ENCODE data around the gene ITPR3. TPM values are rescaled to one million over a fixed set of nuclear protein-coding genes. Genes with fewer than 3 reads are reported as not detected.

The ITPR3 gene
- total RNA-seq, 1 donor from 2014 or later = 21.6 TPM

- no peak for DNase-seq (ENCODE audit: extremely low spot score, unreplicated experiment)
- no peak overlapping the region for H3K27ac Mint-ChIP-seq (ENCODE audit: unreplicated experiment)
- H3K4me3 Mint-ChIP-seq (ENCODE audit: unreplicated experiment) = no peak overlapping the region
- no peaks in the 10 kb centered on the region for H3K27me3 Mint-ChIP-seq (ENCODE audit: unreplicated experiment)
- H3K36me3 Mint-ChIP-seq (ENCODE audit: unreplicated experiment) = peaks cover 14% of the 10 kb centered on the region
- peaks cover 21% of the 10 kb centered on the region for H3K4me1 Mint-ChIP-seq (ENCODE audit: unreplicated experiment)
- H3K9me3 Mint-ChIP-seq (ENCODE audit: unreplicated experiment) = no peaks in the 10 kb centered on the region
- no peak for TF ChIP-seq CTCF (IDR thresholded peaks at IDR 0.05)
Measured at GRCh38 chr6:33705268-33705885, 84.3 kb downstream of the ITPR3 start.

- H3K27ac Mint-ChIP-seq (ENCODE audit: unreplicated experiment) = no peak overlapping the region
- H3K4me3 Mint-ChIP-seq (ENCODE audit: unreplicated experiment) = no peak overlapping the region
- no peaks in the 10 kb centered on the region for H3K9me3 Mint-ChIP-seq (ENCODE audit: unreplicated experiment)
- no peaks in the 10 kb centered on the region for H3K27me3 Mint-ChIP-seq (ENCODE audit: unreplicated experiment)
- peaks cover 14% of the 10 kb centered on the region for H3K36me3 Mint-ChIP-seq (ENCODE audit: unreplicated experiment)
- peaks cover 27% of the 10 kb centered on the region for H3K4me1 Mint-ChIP-seq (ENCODE audit: unreplicated experiment)
- no peak for TF ChIP-seq CTCF (IDR thresholded peaks at IDR 0.05)
- no peak for DNase-seq (ENCODE audit: extremely low spot score, unreplicated experiment)
Measured at GRCh38 chr6:33705955-33706725, 85.0 kb downstream of the ITPR3 start.

- no peaks in the 10 kb centered on the region for H3K9me3 Mint-ChIP-seq (ENCODE audit: unreplicated experiment)
Measured at GRCh38 chr6:33707771-33708170, 86.6 kb downstream of the ITPR3 start.

GRCh38 chr6:33708516-33709204, 87.5 kb downstream of the ITPR3 start:
- Mint-ChIP-seq H3K4me3 (ENCODE audit: unreplicated experiment) (no peak overlapping the region), H3K4me1 (ENCODE audit: unreplicated experiment) (peaks cover 22% of the 10 kb centered on the region), H3K27me3 (ENCODE audit: unreplicated experiment) (no peaks in the 10 kb centered on the region), H3K36me3 (ENCODE audit: unreplicated experiment) (peaks cover 14% of the 10 kb centered on the region), H3K27ac (ENCODE audit: unreplicated experiment) (no peak overlapping the region), H3K9me3 (ENCODE audit: unreplicated experiment) (no peaks in the 10 kb centered on the region)
- TF ChIP-seq CTCF (IDR thresholded peaks at IDR 0.05) = no peak
- no peak for DNase-seq (ENCODE audit: extremely low spot score, unreplicated experiment)

More at GRCh38 chr6:33707771-33708170, 86.6 kb downstream of the ITPR3 start:
- Mint-ChIP-seq H3K4me3 (ENCODE audit: unreplicated experiment) (no peak overlapping the region), H3K4me1 (ENCODE audit: unreplicated experiment) (peaks cover 23% of the 10 kb centered on the region), H3K27ac (ENCODE audit: unreplicated experiment) (no peak overlapping the region), H3K36me3 (ENCODE audit: unreplicated experiment) (peaks cover 14% of the 10 kb centered on the region), H3K27me3 (ENCODE audit: unreplicated experiment) (no peaks in the 10 kb centered on the region)
- no peak for TF ChIP-seq CTCF (IDR thresholded peaks at IDR 0.05)
- no peak for DNase-seq (ENCODE audit: extremely low spot score, unreplicated experiment)
